CD14-positive monocyte (primary cell): Measurements from ENCODE around the gene ZCCHC4. TPM values are rescaled to one million over a fixed set of nuclear protein-coding genes. Genes with fewer than 3 reads are reported as not detected.

Source experiments
- DNase-seq, 3 donors: peaks; one replicate each; pipeline ENCODE4 v3.0.0-alpha.2; 2011 to 2022
- H2AFZ ChIP-seq: 2 replicates; pipeline ENCODE4 v1.6.0; 2012; ENCODE audit warnings: mild to moderate bottlenecking, low read depth, low read length, inconsistent platforms; ENCODE audit not compliant: insufficient read depth, poor library complexity, severe bottlenecking
- H3K27ac ChIP-seq, 2 donors: 1 replicate in 1 of 2; 2 replicates in 1 of 2; pipeline ENCODE4 v1.5.1; 2012 to 2013; ENCODE audit warnings: low read length in 2 of 2, control low read depth in 1 of 2, inconsistent platforms in 1 of 2, low read depth in 1 of 2, mild to moderate bottlenecking in 1 of 2
- H3K27me3 ChIP-seq, 2 donors: one replicate each; pipeline versions ENCODE4 v1.6.0 to v1.6.1; 2011 to 2013; ENCODE audit warnings: low read length in 2 of 2; ENCODE audit not compliant: control insufficient read depth in 2 of 2, insufficient read depth in 2 of 2
- H3K36me3 ChIP-seq, 2 donors: replicated peaks in 1 of 2; 1 replicate in 1 of 2; 2 replicates in 1 of 2; pipeline versions ENCODE4 v1.5.1 to v1.6.1; 2012 to 2013; ENCODE audit warnings: low read length in 2 of 2, control low read depth in 1 of 2, inconsistent platforms in 1 of 2, mild to moderate bottlenecking in 1 of 2; ENCODE audit not compliant: insufficient read depth in 2 of 2, control insufficient read depth in 1 of 2
- H3K4me1 ChIP-seq, 2 donors: 1 replicate in 1 of 2; 2 replicates in 1 of 2; pipeline versions ENCODE4 v1.5.1 to v1.6.1; 2012 to 2013; ENCODE audit warnings: low read length in 2 of 2, control low read depth in 1 of 2, inconsistent platforms in 1 of 2, mild to moderate bottlenecking in 1 of 2, moderate library complexity in 1 of 2; ENCODE audit not compliant: insufficient read depth in 2 of 2, control insufficient read depth in 1 of 2
- H3K4me2 ChIP-seq: replicated peaks from 2 replicates; pipeline ENCODE3; 2012; ENCODE audit warnings: low read length, moderate library complexity, mild to moderate bottlenecking; ENCODE audit not compliant: poor library complexity, severe bottlenecking; ENCODE audit errors: extremely low read depth
- H3K4me3 ChIP-seq, 3 experiments: fragments of 200-600 bp in 1 of 3; sonication (generic) in 1 of 3; replicated peaks in 1 of 3; 1 replicate in 2 of 3; 2 replicates in 1 of 3; pipeline ENCODE4 v1.5.1; 2011 to 2013; ENCODE audit warnings: low read length in 3 of 3, mild to moderate bottlenecking in 3 of 3, control low read depth in 2 of 3, low read depth in 2 of 3, inconsistent platforms in 1 of 3, moderate library complexity in 1 of 3
- H3K79me2 ChIP-seq: 2 replicates; pipeline ENCODE4 v1.6.0; 2012; ENCODE audit warnings: mild to moderate bottlenecking, control low read depth, inconsistent platforms, low read length, moderate library complexity; ENCODE audit not compliant: insufficient read depth
- H3K9ac ChIP-seq: 2 replicates; pipeline ENCODE4 v1.6.0; 2017; ENCODE audit warnings: low read length, mild to moderate bottlenecking; ENCODE audit not compliant: insufficient read depth, poor library complexity, severe bottlenecking
- H3K9me3 ChIP-seq, 2 donors: replicated peaks in 1 of 2; 1 replicate in 1 of 2; 2 replicates in 1 of 2; pipeline versions ENCODE4 v1.5.1 to v1.6.1; 2012 to 2013; ENCODE audit warnings: low read length in 2 of 2, control low read depth in 1 of 2; ENCODE audit not compliant: control insufficient read depth in 1 of 2, insufficient read depth in 1 of 2
- H4K20me1 ChIP-seq: 2 replicates; pipeline ENCODE4 v1.6.0; 2012; ENCODE audit warnings: mild to moderate bottlenecking, low read length, control low read depth, moderate library complexity; ENCODE audit not compliant: insufficient read depth
- H3K27ac Mint-ChIP-seq, 7 donors: one replicate each; pipeline ENCODE4 v1.8.0; 2020; ENCODE audit warnings: mild to moderate bottlenecking in 7 of 7, mixed read lengths in 7 of 7, moderate library complexity in 6 of 7, inconsistent platforms in 2 of 7
- H3K27me3 Mint-ChIP-seq, 3 donors: one replicate each; pipeline ENCODE4 v1.8.0; 2021 to 2022; ENCODE audit warnings: low read depth in 3 of 3, mild to moderate bottlenecking in 3 of 3, mixed read lengths in 3 of 3, moderate library complexity in 3 of 3, inconsistent platforms in 1 of 3
- H3K36me3 Mint-ChIP-seq, 2 donors: one replicate each; pipeline ENCODE4 v1.8.0; 2020; ENCODE audit warnings: mixed read lengths in 2 of 2, inconsistent platforms in 1 of 2, mild to moderate bottlenecking in 1 of 2
- H3K4me1 Mint-ChIP-seq: one replicate; pipeline ENCODE4 v1.8.0; 2020; ENCODE audit warnings: mild to moderate bottlenecking, mixed read lengths
- H3K4me3 Mint-ChIP-seq, 2 donors: one replicate each; pipeline ENCODE4 v1.8.0; 2020; ENCODE audit warnings: mild to moderate bottlenecking in 2 of 2, mixed read lengths in 2 of 2, moderate library complexity in 1 of 2
- H3K9me3 Mint-ChIP-seq, 7 donors: one replicate each; pipeline ENCODE4 v1.8.0; 2020 to 2022; ENCODE audit warnings: mixed read lengths in 7 of 7, mild to moderate bottlenecking in 6 of 7, moderate library complexity in 6 of 7, inconsistent platforms in 2 of 7
- CTCF ChIP-seq: fragments of 200-600 bp; IDR thresholded peaks from one replicate; pipeline ENCODE4 v1.8.0; 2022; ENCODE audit warnings: antibody characterized with exemption, mild to moderate bottlenecking
- WGBS: methylation state at CpG from one replicate; pipeline ENCODE4 v1.1.5; 2013; ENCODE audit warnings: missing lambda C conversion rate; ENCODE audit not compliant: insufficient coverage; 5-methylcytosine and 5-hydroxymethylcytosine counted together
- intact Hi-C, 2 donors: fragments of 100-400 bp; cut with micrococcal nuclease; formaldehyde crosslinking; loops; one replicate each; pipeline versions ENCODE4 v1.15.0 to v1.15.1; 2023
- polyA plus RNA-seq, 3 donors: library from polyadenylated mRNA; depleted of rRNA in 1 of 3; unstranded in 2 of 3; stranded (reverse) in 1 of 3; fragments of 300-500 nt in 2 of 3; fragments of >200 nt in 1 of 3; fragmentation: Illumina TruSeq in 2 of 3; gene quantifications; 1 replicate in 2 of 3; 2 replicates in 1 of 3; pipeline ENCODE4 v1.2.3, GENCODE V29; 2012 to 2021

The ZCCHC4 gene
- polyA plus RNA-seq, 3 donors = 1.6 to 3.5 (median 3.4) TPM

DNA sequence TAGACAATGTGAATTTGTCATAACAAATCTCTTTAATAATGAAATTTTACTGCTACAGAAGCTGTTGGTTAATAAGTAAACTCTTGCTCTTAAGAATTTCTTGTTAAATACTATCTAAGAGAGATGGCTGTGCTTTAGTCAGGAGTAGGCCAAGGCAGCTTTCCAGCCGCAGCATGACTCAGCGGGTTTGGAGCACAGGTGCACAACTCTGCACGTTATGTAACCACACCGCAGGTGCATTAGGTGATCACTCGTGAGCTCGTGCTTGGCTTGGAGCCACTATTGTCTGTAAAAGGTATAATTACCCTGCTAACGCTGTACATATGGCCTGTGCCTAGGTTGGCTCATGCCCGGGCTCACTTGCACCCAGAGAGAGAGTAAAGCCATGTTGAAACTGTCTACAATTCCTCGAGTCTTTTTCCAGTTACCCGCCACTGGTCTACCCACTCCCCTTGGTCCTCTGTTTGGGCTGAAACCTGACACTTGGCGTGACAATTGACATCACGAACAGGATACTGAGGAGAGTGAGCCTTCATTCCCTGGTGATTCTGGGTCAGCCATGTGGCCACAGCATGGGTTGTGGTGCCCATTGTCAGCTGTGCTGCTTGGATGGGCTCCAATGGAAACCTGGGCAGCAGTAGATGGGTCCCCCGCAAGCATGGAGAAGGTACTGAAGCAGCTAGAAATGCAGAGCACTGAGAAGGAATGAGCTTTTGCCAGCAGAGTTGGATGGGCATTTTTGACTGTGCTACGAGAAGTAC, 46.1 kb downstream of the ZCCHC4 start:
- H3K4me3 Mint-ChIP-seq = no peak overlapping the region
- 87% methylated on average over 11 of the region's 14 CpGs for WGBS

GRCh38 chr4:25361253-25361652, 48.7 kb downstream of the ZCCHC4 start:
- 100% methylated on average over 2 of the region's 9 CpGs for WGBS
- Histone ChIP-seq H3K4me2 (no peak overlapping the region), H3K27me3 (no peaks in the 10 kb centered on the region), H3K9ac (no peak overlapping the region), H3K4me1 (no peaks in the 10 kb centered on the region), H3K79me2 (no peaks in the 10 kb centered on the region), H3K36me3 (peaks cover 4 to 9% of the 10 kb centered on the region in 2 donors), H3K9me3 (no peaks in the 10 kb centered on the region), H3K27ac (no peak overlapping the region), H3K4me3 (no peak overlapping the region), H4K20me1 (no peaks in the 10 kb centered on the region), H2AFZ (no peak overlapping the region)
- intact Hi-C loops = no loop called here
- H3K27me3 Mint-ChIP-seq = no peaks in the 10 kb centered on the region
- DNase-seq = no peak
- no peak overlapping the region for H3K4me3 Mint-ChIP-seq
- H3K4me1 Mint-ChIP-seq = no peaks in the 10 kb centered on the region
- TF ChIP-seq CTCF = no peak
- no peaks in the 10 kb centered on the region for H3K9me3 Mint-ChIP-seq
- H3K36me3 Mint-ChIP-seq = peaks cover 6 to 21% of the 10 kb centered on the region in 2 donors
- no peak overlapping the region for H3K27ac Mint-ChIP-seq

More for the DNA sequence above, 46.1 kb downstream of the ZCCHC4 start:
- Mint-ChIP-seq H3K36me3 (peaks cover 9 to 17% of the 10 kb centered on the region in 2 donors), H3K4me1 (no peaks in the 10 kb centered on the region), H3K27ac (no peak overlapping the region), H3K27me3 (no peaks in the 10 kb centered on the region), H3K9me3 (no peaks in the 10 kb centered on the region)
- Histone ChIP-seq H3K79me2 (no peaks in the 10 kb centered on the region), H3K4me1 (no peaks in the 10 kb centered on the region), H3K36me3 (no peaks in the 10 kb centered on the region), H3K4me2 (no peak overlapping the region), H2AFZ (no peak overlapping the region), H3K27me3 (no peaks in the 10 kb centered on the region), H4K20me1 (no peaks in the 10 kb centered on the region), H3K4me3 (no peak overlapping the region), H3K27ac (no peak overlapping the region), H3K9ac (no peak overlapping the region), H3K9me3 (no peaks in the 10 kb centered on the region)
- intact Hi-C loops = no loop called here
- no peak for DNase-seq
- TF ChIP-seq CTCF = no peak
